ENCODE measurements around the gene NUDT7.
A peak's percentile ranks its signal among the peaks of the same experiment; 100 is the strongest.

NUDT7 gene

DNA sequence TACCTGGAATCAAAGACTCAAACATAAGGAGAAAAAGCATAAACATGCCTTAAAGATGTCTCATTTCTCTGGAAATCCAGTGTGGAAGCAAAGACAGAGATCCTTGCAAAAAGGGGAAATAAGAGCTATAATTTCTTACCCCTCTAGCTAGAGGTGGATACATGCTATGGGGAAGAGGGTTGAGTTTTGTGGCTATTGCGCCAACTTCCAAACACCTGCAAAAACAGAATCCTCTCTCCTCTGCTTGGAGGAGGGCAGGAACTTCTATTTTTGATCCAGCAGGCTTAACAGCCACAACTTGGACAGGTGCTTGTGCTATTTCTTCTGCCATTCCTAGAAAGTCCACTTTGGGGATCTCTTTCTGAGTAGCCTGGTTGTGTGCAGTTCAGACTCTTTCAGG is 21.5 kb upstream of the NUDT7 start:
- Mint-ChIP-seq H3K4me1 (ENCODE audit: low read depth) (no peaks in the 10 kb centered on the region), H3K4me3 (no peak overlapping the region), H3K36me3 (no peaks in the 10 kb centered on the region), H3K9me3 (ENCODE audit: low read depth) (no peaks in the 10 kb centered on the region), H3K27ac (no peak overlapping the region), H3K27me3 (peaks cover 3% of the 10 kb centered on the region)

DNA sequence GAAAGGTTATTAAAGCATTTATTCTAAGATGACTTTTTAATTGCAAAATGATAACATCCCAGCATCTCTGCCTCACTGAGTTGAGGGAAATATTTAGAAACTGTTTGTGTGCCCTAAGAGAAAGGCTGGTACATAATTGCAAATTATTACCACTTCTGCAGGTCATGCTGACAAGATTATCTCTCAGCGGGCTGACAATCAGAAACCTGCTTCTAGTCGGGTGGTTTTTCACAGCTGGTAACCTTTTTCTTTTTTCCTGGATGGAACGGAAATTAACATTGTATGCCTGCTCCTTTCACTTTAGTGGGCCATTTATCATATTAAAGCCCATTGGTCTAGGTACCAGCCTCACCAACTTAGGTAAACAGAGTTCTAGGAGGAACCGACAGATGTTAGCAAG is 17.0 kb upstream of the NUDT7 start:
- H3K27ac Mint-ChIP-seq: no peak overlapping the region

DNA sequence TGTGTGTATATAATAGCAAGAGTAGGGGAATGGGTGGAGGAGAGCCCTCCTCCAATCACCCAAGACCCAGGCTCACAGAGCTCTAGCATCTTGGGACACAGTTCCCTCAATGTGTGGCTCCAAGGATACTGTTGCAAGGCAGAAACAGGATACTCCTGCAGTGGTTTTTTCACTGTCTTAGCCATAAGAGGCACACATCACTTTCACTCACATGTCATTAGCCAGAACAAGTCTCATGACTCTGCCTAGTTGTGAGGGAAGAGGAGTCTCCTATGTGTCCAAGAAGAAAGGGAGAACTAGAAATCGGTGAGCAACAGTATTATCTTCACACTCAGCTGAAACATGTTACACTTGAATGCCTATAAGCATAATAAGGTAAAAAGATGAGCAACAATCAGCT is 11.1 kb upstream of the NUDT7 start:
- peaks cover 6% of the 10 kb centered on the region for H3K27me3 Mint-ChIP-seq
- no peak overlapping the region for H3K27ac Mint-ChIP-seq
- no peak overlapping the region for H3K4me3 Mint-ChIP-seq
- H3K9me3 Mint-ChIP-seq (ENCODE audit: low read depth): no peaks in the 10 kb centered on the region
- H3K36me3 Mint-ChIP-seq: no peaks in the 10 kb centered on the region
- H3K4me1 Mint-ChIP-seq (ENCODE audit: low read depth): no peaks in the 10 kb centered on the region

More for the DNA sequence above, 17.0 kb upstream of the NUDT7 start:
- H3K4me3 Mint-ChIP-seq: no peak overlapping the region
- no peaks in the 10 kb centered on the region for H3K9me3 Mint-ChIP-seq (ENCODE audit: low read depth)
- H3K4me1 Mint-ChIP-seq (ENCODE audit: low read depth): no peaks in the 10 kb centered on the region
- H3K27me3 Mint-ChIP-seq: peaks cover 10% of the 10 kb centered on the region
- no peaks in the 10 kb centered on the region for H3K36me3 Mint-ChIP-seq

DNA sequence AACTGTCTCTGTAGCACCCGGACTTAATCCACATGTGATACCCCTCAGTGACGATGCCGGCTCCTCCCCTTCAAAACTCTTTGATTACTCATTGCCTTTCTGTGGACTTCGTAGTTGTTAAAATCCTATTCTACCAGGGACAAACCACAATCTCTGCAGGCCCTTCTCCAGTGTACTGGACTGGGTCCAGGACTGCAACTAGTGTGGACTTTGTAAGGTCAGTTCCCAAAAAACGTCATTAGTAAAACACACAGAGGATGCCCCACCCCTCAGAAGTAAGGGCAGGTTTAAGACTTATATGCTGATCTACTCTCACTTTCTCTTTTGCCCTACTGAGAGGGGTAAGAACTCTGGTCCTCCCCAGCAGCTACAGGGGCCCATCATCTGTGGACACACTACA is 10.5 kb upstream of the NUDT7 start:
- Mint-ChIP-seq H3K36me3 (no peaks in the 10 kb centered on the region), H3K4me1 (ENCODE audit: low read depth) (no peaks in the 10 kb centered on the region), H3K4me3 (no peak overlapping the region), H3K27me3 (peaks cover 6% of the 10 kb centered on the region), H3K27ac (no peak overlapping the region), H3K9me3 (ENCODE audit: low read depth) (no peaks in the 10 kb centered on the region)

- Mint-ChIP-seq H3K27me3 (no peaks in the 10 kb centered on the region), H3K4me3 (no peak overlapping the region), H3K36me3 (no peaks in the 10 kb centered on the region), H3K4me1 (ENCODE audit: low read depth) (no peaks in the 10 kb centered on the region), H3K9me3 (ENCODE audit: low read depth) (no peaks in the 10 kb centered on the region), H3K27ac (no peak overlapping the region)
These were observed 7.2 kb upstream of the NUDT7 start for GRCh38 chr16:77715145-77715544.

DNA sequence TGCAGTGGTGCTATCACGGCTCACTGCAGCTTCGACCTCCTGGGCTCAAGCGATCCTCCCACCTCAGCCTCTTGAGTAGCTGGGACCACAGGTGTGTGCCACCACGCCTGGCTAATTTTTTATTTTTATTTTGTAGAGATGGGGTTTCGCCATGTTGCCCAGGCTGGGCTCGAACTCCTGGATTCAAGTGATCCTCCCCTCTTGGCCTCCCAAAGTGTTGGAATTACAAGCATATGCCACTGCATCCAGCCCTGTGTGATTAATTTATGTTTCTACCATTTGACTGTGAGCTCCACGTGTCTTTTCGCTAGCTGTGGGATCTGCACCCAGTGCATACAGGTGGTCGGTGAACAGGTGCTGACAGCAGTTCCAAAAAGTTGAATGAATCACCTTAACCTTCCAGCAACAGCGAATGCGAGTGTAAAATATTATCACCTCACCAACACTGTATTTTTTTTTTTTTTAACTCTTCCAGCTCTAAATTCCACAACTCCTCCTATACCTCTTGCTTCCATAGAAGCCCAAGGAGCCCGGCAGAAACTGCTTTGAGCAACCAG is 484 bp upstream of the NUDT7 start:
- peaks cover 4% of the 10 kb centered on the region for H3K36me3 Mint-ChIP-seq
- H3K27me3 Mint-ChIP-seq: no peaks in the 10 kb centered on the region
- H3K9me3 Mint-ChIP-seq (ENCODE audit: low read depth): no peaks in the 10 kb centered on the region
- H3K4me1 Mint-ChIP-seq (ENCODE audit: low read depth): peaks cover 9% of the 10 kb centered on the region
- H3K4me3 Mint-ChIP-seq: peak overlapping the region; percentile 92
- peak overlapping the region; percentile 79 for H3K27ac Mint-ChIP-seq

DNA sequence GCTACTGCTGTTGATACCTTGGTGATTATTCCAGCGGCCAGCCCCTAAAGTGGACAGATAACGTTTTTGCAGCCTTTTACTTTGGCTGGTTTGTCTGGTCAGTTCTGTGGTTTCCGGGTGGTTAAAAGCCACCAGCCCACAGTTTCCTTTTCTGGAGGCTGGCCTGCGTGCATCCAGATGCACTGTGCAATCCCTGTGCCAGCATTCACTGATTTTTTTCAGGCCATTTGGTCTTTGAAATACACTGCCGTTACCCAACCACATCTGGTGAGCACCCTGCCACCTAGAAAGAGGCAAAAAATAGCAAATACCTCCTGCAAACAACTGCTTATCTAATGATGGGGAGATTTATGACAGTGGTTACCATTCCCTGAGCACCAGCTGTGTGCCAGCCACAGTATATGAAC is 797 bp downstream of the NUDT7 start:
- Mint-ChIP-seq H3K27me3 (no peaks in the 10 kb centered on the region), H3K9me3 (ENCODE audit: low read depth) (no peaks in the 10 kb centered on the region)

DNA sequence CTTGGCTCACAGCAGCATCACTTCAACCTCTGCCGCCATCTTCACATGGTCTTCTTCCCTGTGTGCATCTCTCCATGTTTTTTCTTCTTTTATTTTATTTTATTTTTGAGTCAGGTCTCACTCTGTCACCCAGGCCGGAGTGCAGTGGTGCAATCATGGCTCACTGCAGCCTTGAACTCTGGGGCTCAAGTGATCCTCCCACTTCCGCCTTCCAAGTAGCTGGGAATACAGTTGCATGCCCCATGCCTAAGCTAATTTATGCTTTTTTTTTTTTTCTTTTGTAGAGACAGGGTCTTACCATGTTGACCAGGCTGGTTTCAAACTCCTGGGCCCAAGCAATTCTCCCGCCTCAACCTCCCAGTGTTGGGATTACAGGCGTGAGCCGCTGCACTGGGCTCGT is 1.9 kb downstream of the NUDT7 start:
- H3K4me1 Mint-ChIP-seq (ENCODE audit: low read depth): peaks cover 9% of the 10 kb centered on the region

More for the DNA sequence above, 797 bp downstream of the NUDT7 start:
- peak overlapping the region; percentile 58 for H3K27ac Mint-ChIP-seq
- H3K4me3 Mint-ChIP-seq: peak overlapping the region; percentile 92
- H3K36me3 Mint-ChIP-seq: peaks cover 6% of the 10 kb centered on the region
- peaks cover 9% of the 10 kb centered on the region for H3K4me1 Mint-ChIP-seq (ENCODE audit: low read depth)

DNA sequence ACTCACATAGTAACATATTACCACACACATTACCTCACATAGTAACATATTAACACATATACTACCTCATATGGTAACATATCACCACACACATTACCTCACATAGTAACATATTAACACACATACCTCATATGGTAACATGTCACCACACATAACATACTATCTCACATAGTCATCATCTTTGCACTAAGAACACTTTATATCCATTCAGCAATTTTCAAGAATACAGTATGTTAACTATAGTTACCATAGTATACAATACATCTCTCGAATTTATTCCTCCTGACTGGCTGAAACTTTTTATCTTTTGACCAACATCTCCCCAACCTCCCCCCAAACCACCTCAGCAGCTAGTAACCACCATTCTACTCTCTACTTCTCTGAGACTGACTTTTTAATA is 7.6 kb downstream of the NUDT7 start:
- Mint-ChIP-seq H3K9me3 (ENCODE audit: low read depth) (peaks cover 8% of the 10 kb centered on the region), H3K4me3 (no peak overlapping the region), H3K4me1 (ENCODE audit: low read depth) (no peaks in the 10 kb centered on the region), H3K27ac (no peak overlapping the region), H3K27me3 (no peaks in the 10 kb centered on the region), H3K36me3 (peaks cover 17% of the 10 kb centered on the region)

More for the DNA sequence above, 1.9 kb downstream of the NUDT7 start:
- peaks cover 6% of the 10 kb centered on the region for H3K36me3 Mint-ChIP-seq
- no peaks in the 10 kb centered on the region for H3K9me3 Mint-ChIP-seq (ENCODE audit: low read depth)
- no peak overlapping the region for H3K27ac Mint-ChIP-seq
- H3K27me3 Mint-ChIP-seq: no peaks in the 10 kb centered on the region
- H3K4me3 Mint-ChIP-seq: peak overlapping the region; percentile 52

GRCh38 chr16:77732241-77732946 is 10.1 kb downstream of the NUDT7 start:
- no peaks in the 10 kb centered on the region for H3K4me1 Mint-ChIP-seq (ENCODE audit: low read depth)
- no peak overlapping the region for H3K27ac Mint-ChIP-seq
- H3K4me3 Mint-ChIP-seq: no peak overlapping the region
- peaks cover 17% of the 10 kb centered on the region for H3K36me3 Mint-ChIP-seq
- H3K9me3 Mint-ChIP-seq (ENCODE audit: low read depth): peaks cover 8% of the 10 kb centered on the region
- H3K27me3 Mint-ChIP-seq: no peaks in the 10 kb centered on the region

DNA sequence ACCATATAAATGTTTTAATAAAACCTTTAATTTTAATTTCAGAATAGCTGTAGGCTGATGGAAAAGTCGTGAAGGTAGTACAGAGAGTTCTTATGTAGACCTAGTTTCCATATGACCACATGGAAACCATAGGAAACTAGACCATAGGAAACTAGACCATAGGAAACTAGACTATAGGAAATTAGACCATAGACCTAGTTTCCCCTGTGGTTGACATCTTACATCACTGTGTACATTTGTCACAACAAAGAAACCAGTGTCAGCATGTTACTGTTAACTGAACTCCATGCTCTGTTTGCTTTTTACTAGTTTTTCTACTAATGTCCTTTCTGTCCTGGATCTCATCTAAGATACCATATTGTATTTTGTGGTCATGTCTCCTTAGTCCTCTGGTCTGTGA is 14.6 kb downstream of the NUDT7 start:
- Mint-ChIP-seq H3K36me3 (peaks cover 12% of the 10 kb centered on the region), H3K27ac (no peak overlapping the region), H3K4me3 (no peak overlapping the region), H3K27me3 (no peaks in the 10 kb centered on the region), H3K9me3 (ENCODE audit: low read depth) (peaks cover 8% of the 10 kb centered on the region), H3K4me1 (ENCODE audit: low read depth) (no peaks in the 10 kb centered on the region)

- no peak overlapping the region for H3K27ac Mint-ChIP-seq
- H3K36me3 Mint-ChIP-seq: peaks cover 13% of the 10 kb centered on the region
- H3K4me3 Mint-ChIP-seq: no peak overlapping the region
These were observed 16.6 kb downstream of the NUDT7 start for GRCh38 chr16:77738706-77739558.

DNA sequence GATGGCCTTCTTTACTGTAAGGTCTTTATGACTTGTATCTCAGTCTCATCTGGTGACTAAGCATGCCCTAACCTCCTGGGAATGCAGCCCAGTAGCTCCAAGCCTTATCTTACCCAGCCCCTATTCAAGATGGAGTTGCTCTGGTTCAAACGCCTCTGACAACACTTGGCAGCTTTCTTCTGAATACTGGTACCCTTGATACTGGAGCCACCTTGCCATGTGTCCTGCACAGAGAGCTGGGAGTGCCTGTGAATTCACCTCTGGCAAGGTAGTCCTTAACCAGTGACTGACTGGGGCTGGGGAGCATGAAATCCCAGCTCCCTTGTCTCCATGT is 17.2 kb downstream of the NUDT7 start:
- H3K9me3 Mint-ChIP-seq (ENCODE audit: low read depth): peaks cover 2% of the 10 kb centered on the region

More at GRCh38 chr16:77738706-77739558, 16.6 kb downstream of the NUDT7 start:
- H3K4me1 Mint-ChIP-seq (ENCODE audit: low read depth): no peaks in the 10 kb centered on the region
- no peaks in the 10 kb centered on the region for H3K27me3 Mint-ChIP-seq
- peaks cover 3% of the 10 kb centered on the region for H3K9me3 Mint-ChIP-seq (ENCODE audit: low read depth)

GRCh38 chr16:77744141-77744540 is 21.8 kb downstream of the NUDT7 start:
- no peak overlapping the region for H3K27ac Mint-ChIP-seq
- H3K36me3 Mint-ChIP-seq: peaks cover 10% of the 10 kb centered on the region
- H3K9me3 Mint-ChIP-seq (ENCODE audit: low read depth): no peaks in the 10 kb centered on the region
- no peaks in the 10 kb centered on the region for H3K4me1 Mint-ChIP-seq (ENCODE audit: low read depth)
- no peak overlapping the region for H3K4me3 Mint-ChIP-seq
- H3K27me3 Mint-ChIP-seq: peaks cover 2% of the 10 kb centered on the region

More for the DNA sequence above, 17.2 kb downstream of the NUDT7 start:
- Mint-ChIP-seq H3K4me1 (ENCODE audit: low read depth) (no peaks in the 10 kb centered on the region), H3K27ac (no peak overlapping the region), H3K27me3 (no peaks in the 10 kb centered on the region), H3K36me3 (peaks cover 13% of the 10 kb centered on the region), H3K4me3 (no peak overlapping the region)

GRCh38 chr16:77745972-77746371 is 23.7 kb downstream of the NUDT7 start:
- no peak overlapping the region for H3K27ac Mint-ChIP-seq
- H3K4me3 Mint-ChIP-seq: no peak overlapping the region
- no peaks in the 10 kb centered on the region for H3K4me1 Mint-ChIP-seq (ENCODE audit: low read depth)
- peaks cover 5% of the 10 kb centered on the region for H3K27me3 Mint-ChIP-seq
- peaks cover 10% of the 10 kb centered on the region for H3K36me3 Mint-ChIP-seq
- H3K9me3 Mint-ChIP-seq (ENCODE audit: low read depth): no peaks in the 10 kb centered on the region

Measured in activated naive CD8-positive, alpha-beta T cell (primary cell).